Esophagus mucosa (tissue), 1 donor: ENCODE results near the gene CLCA1. TPM values are rescaled to one million over a fixed set of nuclear protein-coding genes. Genes with fewer than 3 reads are reported as not detected.

Experiments
- total RNA-seq: library from RNA; stranded (reverse); gene quantifications from one replicate; pipeline ENCODE4 v1.2.4, GENCODE V29; 2023
- donor health status: DM: yes; HTN: yes; CAD: no.

The CLCA1 gene
- total RNA-seq, 1 donor from 2014 or later, result 0.08 TPM

Other genes starting within 250 kb of the CLCA1 start
- gene ODF2L, start 72.6 kb upstream of the CLCA1 start, total RNA-seq, result 23.0 TPM
- gene CLCA2, start 44.8 kb upstream of the CLCA1 start, total RNA-seq, result 357 TPM
- 230 TPM for gene CLCA4, start 78.2 kb downstream of the CLCA1 start, total RNA-seq
- 99.9 TPM for gene SH3GLB1, start 235.6 kb downstream of the CLCA1 start, total RNA-seq